Right cardiac atrium (tissue), 5 donors: ENCODE results near the gene SFXN5. TPM values are rescaled to one million over a fixed set of nuclear protein-coding genes. Genes with fewer than 3 reads are reported as not detected.
A peak's percentile ranks its signal among the peaks of the same experiment; 100 is the strongest.

Experiments used
- ATAC-seq, 2 donors: fragments of 200-7000 bp; cut with Tn5 transposase; one replicate each; pipeline versions ENCODE4 v1.8.0 to v1.9.1; 2020; ENCODE audit warnings: moderate library complexity in 2 of 2, mild to moderate bottlenecking in 1 of 2
- DNase-seq, 3 donors: peaks; one replicate each; pipeline ENCODE4 v3.0.0-alpha.2; 2020
- H3K27ac ChIP-seq: one replicate; pipeline ENCODE4 v1.5.1; 2013; ENCODE audit warnings: mild to moderate bottlenecking, low read length, control low read depth, moderate library complexity
- H3K27me3 ChIP-seq: one replicate; pipeline ENCODE4 v1.6.1; 2013; ENCODE audit not compliant: control insufficient read depth, insufficient read depth
- H3K4me1 ChIP-seq: one replicate; pipeline ENCODE4 v1.6.1; 2013; ENCODE audit warnings: low read length; ENCODE audit not compliant: control insufficient read depth, insufficient read depth
- H3K4me3 ChIP-seq: one replicate; pipeline ENCODE4 v1.5.1; 2013; ENCODE audit warnings: low read length, control low read depth
- H3K9me3 ChIP-seq: one replicate; pipeline ENCODE4 v1.6.1; 2013; ENCODE audit warnings: low read length; ENCODE audit not compliant: control insufficient read depth
- WGBS: extraction: QIAGEN DNeasy Blood & Tissue Kit; methylation state at CpG from one replicate; pipeline ENCODE4 v1.1.7; 2013; 5-methylcytosine and 5-hydroxymethylcytosine counted together
- intact Hi-C, 4 donors: fragments of 100-400 bp; cut with DNase I; formaldehyde crosslinking; loops; one replicate each; pipeline versions ENCODE4 v1.11.0 to v1.14.0; 2022 to 2023
- polyA plus RNA-seq: library from polyadenylated mRNA; stranded (reverse); fragments of 200-250 nt; gene quantifications from one replicate; pipeline ENCODE4 v1.2.3, GENCODE V29; 2013
- total RNA-seq, 4 donors: library from RNA; stranded (reverse); fragmentation: NEBNext Ultra II Directional; extraction: Animal tissue kit (Norgen Biotek cat#: 25700); gene quantifications; one replicate each; pipeline ENCODE4 v1.2.1, GENCODE V29; 2021
- donor health status: healthy with polysubstance abuse.
- donor health status: DM: no; HTN: yes; CAD: no.
- donor health status: DM: no; HTN: no; CAD: no.
- donor health status: DM: no; HTN: yes; CAD: no; lungs with severe emphysema.
- donor health status: DM: yes; HTN: yes; CAD: no.

The SFXN5 gene
- total and polyA plus RNA-seq, 5 donors, result 7.6 to 12.1 (median 10.6) TPM

GRCh38 chr2:72927619-72928550 lies 143.6 kb downstream of the SFXN5 start:
- H3K4me3 ChIP-seq, result no peak overlapping the region
- no peak overlapping the region for H3K27ac ChIP-seq
- H3K27me3 ChIP-seq, result no peaks in the 10 kb centered on the region
- 81% methylated on average over 8 of the region's 8 CpGs for WGBS
- H3K9me3 ChIP-seq, result no peaks in the 10 kb centered on the region
- DNase-seq, result peak in 1 of 3 donors; percentile 4
- H3K4me1 ChIP-seq, result no peaks in the 10 kb centered on the region
- no peak for ATAC-seq
- intact Hi-C loops, result no loop called here

GRCh38 chr2:72926811-72927465 lies 144.6 kb downstream of the SFXN5 start:
- Histone ChIP-seq H3K27ac (no peak overlapping the region), H3K4me3 (no peak overlapping the region), H3K4me1 (no peaks in the 10 kb centered on the region), H3K9me3 (no peaks in the 10 kb centered on the region), H3K27me3 (no peaks in the 10 kb centered on the region)
- WGBS, result 53% methylated on average over 6 of the region's 6 CpGs
- DNase-seq (no peak), ATAC-seq (no peak)
- intact Hi-C loops, result no loop called here

- intact Hi-C loops, result no loop called here
- Histone ChIP-seq H3K4me1 (no peaks in the 10 kb centered on the region), H3K4me3 (no peak overlapping the region), H3K9me3 (no peaks in the 10 kb centered on the region), H3K27ac (no peak overlapping the region), H3K27me3 (no peaks in the 10 kb centered on the region)
- DNase-seq (peak in 1 of 3 donors; percentile 11), ATAC-seq (no peak)
- WGBS, result 16% methylated on average over 4 of the region's 4 CpGs
These were observed 145.1 kb downstream of the SFXN5 start for GRCh38 chr2:72926368-72926767.

- peak in 1 of 3 donors; percentile 27 for DNase-seq
- Histone ChIP-seq H3K4me3 (no peak overlapping the region), H3K27ac (no peak overlapping the region), H3K27me3 (no peaks in the 10 kb centered on the region), H3K9me3 (no peaks in the 10 kb centered on the region), H3K4me1 (no peaks in the 10 kb centered on the region)
- ATAC-seq, result no peak
- intact Hi-C loops, result no loop called here
- WGBS, result 8% methylated on average over 26 of the region's 26 CpGs
These were observed 146.1 kb downstream of the SFXN5 start for GRCh38 chr2:72925328-72925943.

- DNase-seq (peak in 1 of 3 donors; percentile 43), ATAC-seq (peak in 1 of 2 donors; percentile 13)
- H3K4me3 ChIP-seq, result no peak overlapping the region
- H3K27ac ChIP-seq, result no peak overlapping the region
- WGBS, result 4% methylated on average over 61 of the region's 61 CpGs
- H3K9me3 ChIP-seq, result no peaks in the 10 kb centered on the region
- H3K4me1 ChIP-seq, result no peaks in the 10 kb centered on the region
- H3K27me3 ChIP-seq, result no peaks in the 10 kb centered on the region
- intact Hi-C loops, result no loop called here
These were observed 146.9 kb downstream of the SFXN5 start for GRCh38 chr2:72924353-72925240.

- Histone ChIP-seq H3K4me3 (no peak overlapping the region), H3K27ac (no peak overlapping the region), H3K9me3 (no peaks in the 10 kb centered on the region), H3K4me1 (no peaks in the 10 kb centered on the region), H3K27me3 (no peaks in the 10 kb centered on the region)
- intact Hi-C loops, result no loop called here
- DNase-seq, result peak in 1 of 3 donors; percentile 30
- 5% methylated on average over 36 of the region's 36 CpGs for WGBS
- ATAC-seq, result peak in 1 of 2 donors; percentile 12
These were observed 147.6 kb downstream of the SFXN5 start for GRCh38 chr2:72923833-72924352.

GRCh38 chr2:72921853-72922252 lies 149.7 kb downstream of the SFXN5 start:
- intact Hi-C loops, result no loop called here
- no peaks in the 10 kb centered on the region for H3K27me3 ChIP-seq
- WGBS, result 82% methylated on average over 1 of the region's 1 CpG
- no peak for DNase-seq
- H3K9me3 ChIP-seq, result no peaks in the 10 kb centered on the region
- H3K4me3 ChIP-seq, result no peak overlapping the region
- ATAC-seq, result no peak
- H3K27ac ChIP-seq, result no peak overlapping the region
- H3K4me1 ChIP-seq, result peaks cover 2% of the 10 kb centered on the region

- Histone ChIP-seq H3K4me1 (peaks cover 6% of the 10 kb centered on the region), H3K9me3 (no peaks in the 10 kb centered on the region), H3K27me3 (no peaks in the 10 kb centered on the region), H3K27ac (no peak overlapping the region), H3K4me3 (no peak overlapping the region)
- ATAC-seq (no peak), DNase-seq (no peak)
- 27% methylated on average over 15 of the region's 15 CpGs for WGBS
- intact Hi-C loops, result no loop called here
These were observed 150.2 kb downstream of the SFXN5 start for GRCh38 chr2:72921088-72921851.

GRCh38 chr2:72920318-72921087 lies 151.0 kb downstream of the SFXN5 start:
- H3K9me3 ChIP-seq, result no peaks in the 10 kb centered on the region
- intact Hi-C loops, result no loop called here
- no peaks in the 10 kb centered on the region for H3K27me3 ChIP-seq
- ATAC-seq (peak in 1 of 2 donors; percentile 9), DNase-seq (peak in 1 of 3 donors; percentile 43)
- H3K4me1 ChIP-seq, result peaks cover 6% of the 10 kb centered on the region
- H3K27ac ChIP-seq, result no peak overlapping the region
- WGBS, result 2% methylated on average over 77 of the region's 77 CpGs
- peak overlapping the region; percentile 17 for H3K4me3 ChIP-seq
